SJSA1 (cell line): ENCODE data around the gene ANKRD36B. TPM values are rescaled to one million over a fixed set of nuclear protein-coding genes. Genes with fewer than 3 reads are reported as not detected.
"Not testable (repeated sequence)": the region's sequence is repeated elsewhere in the genome, so short reads cannot be mapped to it uniquely, and the experiment has no call there.

ENCODE experiments used
- DNase-seq, 2 experiments: peaks; one replicate each; pipeline ENCODE4 v3.0.0-alpha.2; 2015 to 2020; ENCODE audit warnings: low spot score in 2 of 2, low read depth in 1 of 2
- H3K27ac ChIP-seq: fragments of 250-450 bp; sonication (Bioruptor Pico); 2 replicates; pipeline ENCODE4 v1.5.1; 2020; ENCODE audit warnings: mild to moderate bottlenecking, moderate library complexity
- H3K27me3 ChIP-seq: fragments of 250-450 bp; sonication (Bioruptor Pico); replicated peaks from 2 replicates; pipeline ENCODE4 v1.5.1; 2020; ENCODE audit warnings: mild to moderate bottlenecking, moderate library complexity
- H3K36me3 ChIP-seq: fragments of 250-450 bp; sonication (Bioruptor Pico); 2 replicates; pipeline ENCODE4 v1.5.1; 2020; ENCODE audit warnings: mild to moderate bottlenecking
- H3K4me1 ChIP-seq: fragments of 250-450 bp; sonication (Bioruptor Pico); replicated peaks from 2 replicates; pipeline ENCODE4 v1.6.1; 2021; ENCODE audit warnings: mild to moderate bottlenecking
- H3K4me3 ChIP-seq: fragments of 250-450 bp; sonication (Bioruptor Pico); 2 replicates; pipeline ENCODE4 v1.5.1; 2020; ENCODE audit warnings: mild to moderate bottlenecking
- H3K9me3 ChIP-seq: fragments of 250-450 bp; sonication (Bioruptor Pico); replicated peaks from 2 replicates; pipeline ENCODE4 v1.5.1; 2020; ENCODE audit warnings: mild to moderate bottlenecking
- total RNA-seq: library from RNA; depleted of rRNA; stranded (reverse); fragments of >200 nt; shearing (Covaris generic); gene quantifications from 2 replicates; pipeline ENCODE4 v1.2.3, GENCODE V29; 2014; rRNA removed

The ANKRD36B gene
- total RNA-seq, 1 experiment from 2014 or later: 8.5 TPM

GRCh38 chr2:97490141-97490540 is 99.5 kb downstream of the ANKRD36B start:
- not testable (repeated sequence) for H3K9me3 ChIP-seq, H3K27me3 ChIP-seq, H3K36me3 ChIP-seq, H3K4me3 ChIP-seq, H3K27ac ChIP-seq, H3K4me1 ChIP-seq
- DNase-seq: peak in 1 of 2 experiments; percentile 43

Other genes with a start within 250 kb of the ANKRD36B start
- 233 and 275 TPM in 2 replicates for gene COX5B, start 56.2 kb upstream of the ANKRD36B start, total RNA-seq
- gene ACTR1B, start 74.2 kb upstream of the ANKRD36B start, total RNA-seq: 22.1 and 28.3 TPM in 2 replicates
- 0.24 TPM in 1 of 2 replicates, not detected in the other for gene C2orf92, start 79.8 kb upstream of the ANKRD36B start, total RNA-seq
- gene ZAP70, start 123.7 kb upstream of the ANKRD36B start, total RNA-seq: not detected in 2 replicates